Measurements from ENCODE around the gene CARHSP1.
"Not testable (repeated sequence)": the region's sequence is repeated elsewhere in the genome, so short reads cannot be mapped to it uniquely, and the experiment has no call there.

CARHSP1 gene

GRCh38 chr16:8819411-8820034 lies 49.3 kb downstream of the CARHSP1 start:
- no peak for DNase-seq

GRCh38 chr16:8818504-8819270 lies 50.1 kb downstream of the CARHSP1 start:
- no peak for DNase-seq

GRCh38 chr16:8816967-8817655 lies 51.7 kb downstream of the CARHSP1 start:
- no peak for DNase-seq

GRCh38 chr16:8814095-8814806 lies 54.6 kb downstream of the CARHSP1 start:
- DNase-seq = no peak

GRCh38 chr16:8812162-8812843 lies 56.5 kb downstream of the CARHSP1 start:
- no peak for DNase-seq

- no peak for DNase-seq
These were observed 60.0 kb downstream of the CARHSP1 start for GRCh38 chr16:8808613-8809353.

GRCh38 chr16:8808009-8808408 lies 60.8 kb downstream of the CARHSP1 start:
- DNase-seq = no peak

- DNase-seq = no peak
These were observed 61.6 kb downstream of the CARHSP1 start for GRCh38 chr16:8807189-8807588.

- no peak for DNase-seq
These were observed 62.4 kb downstream of the CARHSP1 start for GRCh38 chr16:8806272-8806983.

- DNase-seq = no peak
These were observed 64.5 kb downstream of the CARHSP1 start for GRCh38 chr16:8804313-8804712.

GRCh38 chr16:8803733-8804132 lies 65.1 kb downstream of the CARHSP1 start:
- not testable (repeated sequence) for DNase-seq

Measured in inflammatory macrophage treated with lipopolysaccharide for 1 hour (primary cell).